HG03095 (cell line): ENCODE data around the gene MYOZ3.

ENCODE experiments used
- ATAC-seq: cut with Tn5 transposase; IDR thresholded peaks from one replicate; pipeline ENCODE4 v1.9.1; 2021; ENCODE audit warnings: moderate library complexity; ENCODE audit not compliant: unreplicated experiment

Gene MYOZ3

DNA sequence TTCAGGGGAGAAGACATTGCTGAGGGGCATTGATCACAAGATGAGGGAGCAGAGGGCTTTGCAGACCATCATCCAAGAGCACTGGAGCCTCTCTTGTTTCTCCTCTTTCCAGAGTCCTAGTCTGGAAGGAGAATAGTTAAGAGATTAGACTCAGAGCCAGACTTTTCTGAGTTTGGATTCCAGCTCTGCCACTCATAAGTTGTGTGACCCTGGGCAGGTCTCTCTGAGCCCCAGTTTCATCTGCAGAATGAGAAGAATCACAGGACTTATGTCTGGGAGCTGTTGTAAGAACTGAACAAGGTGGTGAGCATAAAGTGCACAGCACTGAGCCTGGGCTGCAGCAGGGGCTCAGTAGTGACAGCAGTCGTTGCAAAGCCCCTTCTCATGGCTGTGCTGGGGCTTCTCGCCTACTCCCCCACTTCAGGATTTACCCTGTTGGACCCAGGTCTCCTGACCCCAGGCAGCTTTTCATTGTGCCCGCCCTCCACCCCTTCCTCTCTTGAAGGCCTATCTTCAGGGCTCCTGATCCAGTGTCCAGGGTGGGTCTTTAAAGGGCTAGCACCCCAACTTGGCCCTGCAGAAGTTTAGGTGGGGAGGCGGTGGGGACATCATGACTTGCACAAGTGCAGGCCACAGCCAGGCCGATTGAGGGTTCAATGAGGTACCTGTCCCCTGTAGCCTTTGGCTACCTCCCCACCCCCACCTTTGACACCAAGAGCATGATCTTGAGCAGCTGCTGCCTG, 19.1 kb upstream of the MYOZ3 start:
- no peak for ATAC-seq

DNA sequence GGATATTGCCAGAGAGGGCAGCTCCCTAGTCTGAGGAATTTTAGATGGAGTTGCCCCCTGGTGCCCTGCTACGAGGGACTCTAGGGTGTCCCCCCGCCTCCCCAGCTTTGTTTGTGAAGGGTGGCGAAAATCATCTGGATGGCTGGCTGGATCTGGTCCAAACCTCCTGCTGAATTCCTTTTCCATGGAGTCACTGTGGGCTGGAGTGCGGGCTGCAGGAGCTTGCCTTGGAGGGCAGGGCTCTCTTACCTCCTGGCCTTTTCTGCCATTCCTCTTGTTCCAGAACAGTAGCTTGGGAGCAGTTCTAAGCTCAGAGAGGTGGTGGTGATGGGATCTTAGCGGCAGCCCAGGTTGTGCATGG, 18.5 kb upstream of the MYOZ3 start:
- no peak for ATAC-seq

GRCh38 chr5:150642991-150643710, 17.9 kb upstream of the MYOZ3 start:
- no peak for ATAC-seq

DNA sequence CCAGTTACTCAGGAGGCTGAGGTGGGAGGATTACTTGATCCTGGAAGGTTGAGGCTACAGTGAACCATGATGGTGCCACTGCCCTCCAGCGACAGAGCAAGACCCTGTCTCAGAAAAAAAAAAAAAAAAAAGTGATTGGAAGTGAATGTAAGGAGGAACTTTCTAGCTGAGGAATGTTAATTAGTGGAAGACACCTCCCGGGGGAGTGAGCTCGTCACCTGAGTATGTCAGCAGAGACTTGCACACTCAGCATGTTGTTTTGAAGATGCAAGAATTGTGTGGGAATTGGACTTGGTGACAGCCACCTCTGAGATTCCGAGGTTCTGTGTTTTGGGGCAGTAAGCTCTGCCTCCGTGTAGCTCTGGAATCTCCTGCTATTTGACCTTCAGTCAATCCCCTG, 17.0 kb upstream of the MYOZ3 start:
- ATAC-seq: no peak

DNA sequence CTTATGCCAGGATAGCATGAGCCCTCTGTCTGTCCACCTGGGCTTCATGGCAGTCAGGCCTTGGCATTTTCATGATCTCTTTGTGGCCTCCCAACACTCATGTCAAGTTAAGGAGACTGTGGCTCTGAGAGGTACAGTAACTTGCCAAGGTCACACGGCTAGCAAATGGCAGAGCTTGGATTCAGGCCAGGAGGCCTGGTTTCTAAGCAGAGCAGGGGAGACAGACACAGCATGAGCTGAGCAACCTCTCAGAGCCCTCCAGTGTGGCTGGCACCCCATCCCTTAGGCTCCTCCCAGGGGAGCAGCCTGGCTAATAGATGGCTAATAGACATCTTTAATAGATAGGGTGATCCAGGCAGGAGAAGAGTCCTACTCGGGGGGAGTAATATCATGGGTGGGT, 16.5 kb upstream of the MYOZ3 start:
- no peak for ATAC-seq

- ATAC-seq: no peak
Measured at GRCh38 chr5:150645070-150645700, 15.9 kb upstream of the MYOZ3 start.

DNA sequence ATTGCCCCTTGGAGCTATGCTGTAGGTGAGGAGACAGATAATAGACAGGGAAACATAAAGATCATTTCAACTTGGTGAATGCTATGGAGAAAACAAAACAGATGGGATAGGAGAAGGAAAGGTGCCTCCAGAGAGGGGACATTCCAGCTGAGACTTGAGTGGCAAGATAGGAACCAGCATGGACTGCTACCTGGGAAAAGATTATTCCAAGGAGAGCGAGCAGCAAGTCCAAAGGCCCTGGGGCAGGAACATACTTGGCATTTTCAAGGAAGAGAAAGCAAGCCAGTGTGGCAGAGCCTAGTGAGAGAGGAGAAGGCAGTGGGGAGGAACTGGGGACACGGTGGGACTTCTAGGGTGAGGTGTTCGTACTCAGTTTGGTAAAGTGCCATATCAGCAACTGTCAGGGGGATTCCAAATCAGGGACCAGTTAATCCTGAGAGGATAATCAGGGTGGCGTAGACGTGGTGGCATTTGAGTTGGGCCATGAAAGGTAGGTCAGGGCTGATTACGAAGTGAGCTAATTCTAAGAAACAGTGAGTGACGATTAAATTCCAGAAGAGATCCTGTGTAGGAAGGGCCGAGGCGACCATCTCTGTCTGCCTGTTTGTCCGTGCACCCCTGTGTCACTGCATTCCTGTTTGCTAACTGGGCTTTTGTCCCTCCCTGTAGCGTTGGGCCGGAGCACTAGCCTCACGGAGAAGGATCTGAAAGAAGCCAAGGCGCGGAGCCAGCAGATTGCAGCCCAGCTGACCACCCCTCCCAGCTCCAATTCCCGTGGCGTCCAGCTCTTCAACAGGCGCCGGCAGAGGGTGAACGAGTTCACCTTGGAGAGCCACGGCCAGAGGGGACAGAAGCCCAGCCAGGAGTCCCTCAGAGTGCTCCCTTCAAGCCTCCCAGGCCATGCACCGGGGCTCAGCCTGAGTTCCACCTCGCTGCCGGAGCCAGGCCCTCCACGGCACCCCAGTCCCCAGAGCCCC, 13.5 kb upstream of the MYOZ3 start:
- no peak for ATAC-seq

GRCh38 chr5:150648294-150649107, 12.6 kb upstream of the MYOZ3 start:
- ATAC-seq: no peak

DNA sequence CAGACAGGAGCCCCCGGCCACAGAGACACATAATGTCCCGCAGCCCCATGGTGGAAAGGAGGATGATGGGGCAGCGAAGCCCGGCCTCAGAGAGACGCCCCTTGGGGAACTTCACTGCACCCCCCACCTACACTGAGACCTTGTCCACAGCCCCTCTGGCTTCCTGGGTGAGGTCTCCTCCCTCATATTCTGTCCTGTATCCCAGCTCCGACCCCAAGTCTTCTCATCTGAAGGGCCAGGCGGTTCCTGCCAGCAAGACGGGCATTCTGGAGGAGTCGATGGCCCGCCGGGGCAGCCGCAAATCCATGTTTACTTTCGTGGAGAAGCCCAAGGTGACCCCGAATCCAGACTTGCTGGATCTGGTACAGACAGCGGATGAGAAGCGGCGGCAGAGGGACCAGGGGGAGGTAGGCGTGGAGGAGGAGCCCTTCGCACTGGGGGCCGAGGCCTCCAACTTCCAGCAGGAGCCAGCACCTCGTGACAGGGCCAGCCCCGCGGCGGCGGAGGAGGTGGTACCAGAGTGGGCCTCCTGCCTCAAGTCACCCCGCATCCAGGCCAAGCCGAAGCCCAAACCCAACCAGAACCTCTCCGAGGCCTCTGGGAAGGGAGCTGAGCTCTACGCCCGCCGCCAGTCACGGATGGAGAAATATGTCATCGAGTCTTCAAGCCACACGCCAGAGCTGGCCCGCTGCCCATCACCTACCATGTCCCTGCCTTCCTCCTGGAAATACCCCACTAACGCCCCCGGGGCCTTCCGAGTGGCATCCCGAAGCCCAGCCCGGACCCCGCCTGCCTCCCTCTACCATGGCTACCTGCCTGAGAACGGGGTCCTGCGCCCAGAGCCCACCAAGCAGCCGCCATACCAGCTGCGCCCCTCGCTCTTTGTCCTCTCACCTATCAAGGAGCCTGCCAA, 11.7 kb upstream of the MYOZ3 start:
- ATAC-seq: no peak

DNA sequence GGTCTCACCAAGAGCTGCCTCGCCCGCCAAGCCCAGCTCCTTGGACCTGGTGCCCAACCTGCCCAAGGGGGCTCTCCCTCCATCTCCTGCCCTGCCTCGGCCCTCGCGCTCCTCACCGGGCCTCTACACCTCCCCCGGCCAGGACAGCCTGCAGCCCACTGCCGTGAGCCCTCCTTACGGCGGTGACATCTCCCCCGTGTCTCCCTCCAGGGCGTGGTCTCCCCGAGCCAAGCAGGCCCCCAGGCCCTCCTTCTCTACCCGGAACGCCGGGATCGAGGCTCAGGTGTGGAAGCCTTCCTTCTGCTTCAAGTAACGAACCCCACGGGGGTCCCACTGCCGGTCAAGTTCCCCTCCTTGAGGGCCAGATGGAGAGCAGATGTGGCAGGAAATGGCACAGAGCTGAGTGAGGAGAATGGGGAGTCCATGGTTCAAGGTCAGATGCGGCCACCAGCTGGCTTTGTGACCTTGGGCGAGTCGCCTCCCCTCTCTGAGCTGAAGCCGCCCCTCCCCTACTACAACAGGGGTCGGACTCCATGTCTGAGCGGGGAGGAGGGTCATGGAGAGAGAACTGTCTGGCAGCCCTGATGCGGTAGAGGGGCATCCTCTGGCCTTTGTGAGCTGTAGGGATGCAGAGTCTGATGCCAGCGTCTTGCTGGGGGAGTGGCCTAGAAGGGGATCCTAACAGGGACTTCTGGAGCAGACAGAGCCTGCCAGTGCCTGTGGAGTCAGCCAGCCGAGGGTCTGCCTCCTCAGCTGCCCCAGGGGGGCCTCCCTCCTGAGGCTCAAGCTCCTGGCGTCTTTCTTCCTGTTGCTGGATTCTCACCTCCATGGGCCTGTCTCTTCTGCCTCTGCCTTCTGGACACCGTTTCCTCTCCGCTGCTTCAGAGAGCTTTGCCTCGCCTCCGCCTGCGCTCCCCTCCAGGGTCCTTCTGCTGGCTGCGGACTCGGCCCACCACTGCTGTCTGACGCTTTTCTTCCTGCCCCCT, 10.7 kb upstream of the MYOZ3 start:
- no peak for ATAC-seq

DNA sequence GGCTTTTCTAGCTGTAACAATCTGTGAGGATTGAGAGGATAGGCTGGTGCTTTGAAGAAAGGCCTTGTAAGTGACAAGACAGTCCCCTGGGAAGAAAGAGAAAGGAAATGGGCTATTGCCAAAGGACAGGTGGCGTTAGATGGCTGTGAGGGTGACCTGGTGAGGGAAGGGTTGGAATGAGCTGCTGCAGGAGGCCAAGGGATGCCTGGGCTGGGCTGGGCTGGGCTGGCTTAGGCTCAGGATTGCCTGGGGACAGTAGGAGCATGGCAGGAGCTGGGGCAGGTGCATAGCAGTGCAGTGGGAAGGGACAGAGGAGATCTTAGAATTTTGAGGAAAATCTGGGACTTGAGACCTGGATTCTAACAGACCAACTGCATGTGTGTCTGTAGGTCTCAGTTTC, 9.7 kb upstream of the MYOZ3 start:
- ATAC-seq: no peak

GRCh38 chr5:150651924-150652671, 9.0 kb upstream of the MYOZ3 start:
- no peak for ATAC-seq

DNA sequence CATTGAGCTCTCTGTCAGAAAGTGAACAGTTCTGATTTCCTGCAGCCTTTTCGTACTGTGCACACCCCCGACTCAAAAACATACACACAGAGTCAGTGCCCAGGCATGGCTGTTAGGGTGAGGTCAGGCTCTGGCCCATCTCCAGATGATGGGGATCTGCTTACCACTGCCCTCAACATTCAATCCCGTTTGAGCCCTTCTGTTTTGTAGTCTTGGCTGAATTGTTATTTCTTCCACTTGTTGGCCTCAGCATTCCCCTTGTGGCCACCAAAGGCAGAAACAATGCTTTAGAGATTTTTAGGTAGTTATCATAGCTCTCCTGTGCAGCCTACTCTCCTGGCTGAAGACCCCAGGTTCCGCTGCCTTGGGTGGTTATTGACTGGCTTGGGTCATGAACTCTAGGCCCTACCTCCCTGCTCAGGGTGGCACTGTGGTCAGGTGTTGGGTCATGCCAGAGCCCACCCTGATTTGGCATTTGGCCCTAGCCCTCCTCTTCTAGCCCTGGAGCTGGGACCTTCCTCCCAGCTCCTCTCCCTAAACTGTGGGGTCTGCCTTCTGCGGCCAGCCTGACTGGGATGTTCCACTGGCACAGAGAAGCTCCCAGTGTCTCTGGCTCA, 7.8 kb upstream of the MYOZ3 start:
- no peak for ATAC-seq

GRCh38 chr5:150653762-150654556, 7.1 kb upstream of the MYOZ3 start:
- no peak for ATAC-seq

GRCh38 chr5:150655221-150655620, 5.8 kb upstream of the MYOZ3 start:
- no peak for ATAC-seq
